Activated CD4-positive, CD25-positive, alpha-beta regulatory T cell treated with anti-CD3 and anti-CD28 coated beads, Interleukin-2, amount 50 U/mL, for 16 hours (primary cell): ENCODE measurements around the gene GATA1.

Experiments used
- DNase-seq: peaks from one replicate; pipeline ENCODE4 v3.0.0-alpha.2; 2020; ENCODE audit warnings: low read depth, low spot score

GATA1 gene

DNA sequence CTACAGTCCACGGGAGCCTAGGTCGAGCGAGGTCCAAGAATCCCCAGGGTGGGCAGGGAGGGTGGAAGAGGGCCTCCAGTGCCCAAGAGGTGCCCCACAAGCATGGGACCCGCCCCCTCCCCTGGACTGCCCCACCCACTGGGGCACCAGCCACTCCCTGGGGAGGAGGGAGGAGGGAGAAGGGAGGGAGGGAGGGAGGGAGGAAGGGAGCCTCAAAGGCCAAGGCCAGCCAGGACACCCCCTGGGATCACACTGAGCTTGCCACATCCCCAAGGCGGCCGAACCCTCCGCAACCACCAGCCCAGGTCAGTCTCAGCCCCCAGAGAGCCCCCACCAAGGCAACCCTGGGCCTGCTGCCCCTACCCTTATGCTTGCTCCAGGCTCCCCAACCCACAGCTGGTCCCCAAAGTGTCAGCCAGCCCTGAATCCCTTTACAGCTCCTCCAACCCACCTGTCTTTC is at the start of gene GATA1:
Gene GATA1 (plus strand): TSS at position 250 of the 460 bp plus-strand sequence. CDS start 4,520 bp downstream, outside the sequence.
- DNase-seq, result no peak

DNA sequence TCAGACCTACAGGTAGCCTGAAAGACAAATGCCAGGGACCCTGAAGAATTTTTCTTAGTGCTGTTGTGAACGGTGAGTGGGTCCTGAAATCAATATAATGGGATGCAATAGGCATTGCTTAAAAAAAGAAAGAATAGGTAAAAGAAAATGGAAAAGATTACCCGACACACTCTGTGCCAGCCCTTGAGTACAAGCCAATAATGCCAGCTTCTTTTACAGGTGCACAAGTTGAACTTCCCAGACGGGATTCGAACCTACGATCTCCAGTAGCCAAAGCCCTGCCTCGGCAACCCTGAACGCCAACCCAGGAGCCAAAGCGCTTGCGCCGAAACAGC is 49.5 kb upstream of the GATA1 start:
- no peak for DNase-seq

DNA sequence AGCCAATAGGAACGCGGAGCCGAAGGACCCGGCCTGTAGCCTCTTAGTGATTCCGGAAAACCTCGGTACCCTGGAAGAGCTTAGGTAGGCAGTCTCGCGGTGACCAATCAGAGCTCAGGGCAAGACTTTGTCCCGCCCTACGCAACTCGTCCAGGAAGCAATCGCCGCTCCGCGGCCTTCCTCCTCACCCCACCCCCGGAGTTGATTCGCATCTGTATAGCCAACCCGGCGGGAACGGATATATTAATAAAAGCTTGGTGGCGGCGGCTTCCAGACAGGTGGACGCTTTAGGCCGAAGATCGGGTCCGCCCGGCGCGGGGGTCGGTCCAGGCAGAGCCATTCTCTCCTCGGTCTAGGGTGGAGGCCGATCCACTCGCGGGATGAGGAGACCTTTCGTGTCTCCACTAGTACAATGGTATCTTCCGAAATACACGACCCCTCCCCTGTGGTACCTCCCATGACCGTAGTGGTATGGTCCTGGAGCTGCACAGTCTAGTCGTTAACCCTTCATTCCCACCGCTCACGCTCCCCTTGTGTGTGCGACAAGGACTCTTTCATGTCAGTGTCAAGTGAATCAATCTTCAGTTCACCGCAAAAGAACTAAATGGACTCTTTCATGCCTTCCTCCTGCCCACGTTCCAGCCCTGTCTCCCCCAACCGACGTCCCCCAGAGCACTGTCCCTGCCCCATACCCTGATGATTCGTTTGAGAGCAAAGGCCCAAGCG is 49.0 kb upstream of the GATA1 start:
- DNase-seq, result peak; percentile 64

DNA sequence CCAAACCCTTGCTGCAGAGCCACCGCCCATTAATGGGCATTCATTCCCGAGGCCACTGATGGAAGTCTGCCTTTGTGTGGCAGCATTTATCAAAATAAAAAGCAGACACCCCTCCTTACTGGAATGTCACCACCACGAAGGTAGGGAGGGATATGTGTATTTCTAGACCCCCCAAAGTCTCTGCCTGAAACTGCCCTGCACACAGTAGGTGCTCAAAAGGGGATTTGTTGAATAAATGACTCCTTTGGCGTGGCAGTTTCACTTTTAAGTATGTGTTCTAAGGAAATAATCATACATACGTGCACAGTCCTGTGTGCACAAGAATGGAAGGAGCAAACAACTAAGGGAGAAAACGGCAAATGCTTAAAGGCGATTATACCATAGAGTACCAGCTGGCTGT is 48.5 kb upstream of the GATA1 start:
- no peak for DNase-seq

DNA sequence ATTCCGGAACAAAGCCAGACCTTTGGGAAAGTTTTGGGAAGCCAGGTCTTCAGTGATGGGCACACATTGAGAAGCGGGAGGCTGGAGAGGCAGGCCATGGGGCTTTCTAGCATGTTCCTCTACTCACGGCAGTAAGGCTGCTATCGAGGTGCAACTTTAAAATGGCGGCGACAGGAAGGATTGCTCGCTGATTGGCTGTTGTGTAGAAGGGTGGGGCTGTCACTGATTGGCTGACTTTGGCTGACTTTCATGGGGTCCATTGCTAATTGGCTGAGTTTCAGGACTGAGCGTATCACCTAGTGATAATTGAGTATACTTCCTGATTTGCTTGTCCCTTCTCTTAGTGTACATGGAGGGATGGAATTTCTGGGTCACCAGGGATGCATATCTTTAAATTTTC is 44.6 kb upstream of the GATA1 start:
- DNase-seq, result no peak

DNA sequence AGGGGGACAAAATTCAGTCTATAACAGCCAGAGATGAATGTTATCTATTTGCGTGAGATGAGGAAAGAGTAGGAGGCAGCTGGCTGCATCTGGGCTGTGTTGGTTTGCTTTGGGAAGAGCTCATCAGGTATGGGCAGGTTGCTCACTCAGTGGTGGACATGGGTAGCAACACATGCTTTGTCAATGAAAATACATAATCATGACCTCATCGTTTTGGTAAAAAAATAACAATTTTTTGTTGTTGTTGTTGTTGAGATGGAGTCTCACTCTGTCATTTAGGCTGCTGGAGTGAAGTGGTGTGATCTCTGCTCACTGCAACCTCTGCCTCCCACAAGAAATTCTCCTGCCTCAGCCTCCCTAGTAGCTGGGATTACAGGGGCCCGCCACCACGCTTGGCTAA is 41.2 kb upstream of the GATA1 start:
- no peak for DNase-seq

DNA sequence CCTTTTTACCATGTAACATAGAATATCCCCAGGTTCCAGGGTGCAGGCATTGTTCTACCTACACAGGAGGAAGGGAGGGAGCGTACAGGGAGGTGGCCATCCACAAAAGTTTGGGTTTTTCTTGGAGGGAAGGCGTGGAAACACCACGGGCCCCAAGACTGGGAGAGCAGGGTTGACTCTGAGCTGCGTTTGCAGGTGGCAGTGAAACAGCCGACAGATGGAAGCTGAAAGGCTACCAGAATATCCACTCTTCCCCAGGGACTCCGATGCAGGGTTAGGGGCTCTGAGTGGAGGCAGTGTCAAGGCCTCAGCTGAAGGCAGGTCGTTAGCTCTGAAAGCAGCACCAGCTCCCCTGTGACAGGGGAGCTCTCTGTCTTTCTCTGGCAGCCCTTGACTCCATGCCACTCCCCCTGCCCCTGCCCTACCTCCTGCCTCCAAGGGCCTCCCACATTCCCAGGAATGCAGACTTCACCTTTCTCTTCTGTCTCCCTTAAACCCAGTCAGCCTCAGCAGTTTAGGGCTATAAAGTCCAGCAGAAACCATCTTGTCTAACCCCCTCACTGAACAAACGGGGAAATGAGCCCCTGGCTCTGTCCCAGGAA is 38.9 kb upstream of the GATA1 start:
- DNase-seq, result no peak

DNA sequence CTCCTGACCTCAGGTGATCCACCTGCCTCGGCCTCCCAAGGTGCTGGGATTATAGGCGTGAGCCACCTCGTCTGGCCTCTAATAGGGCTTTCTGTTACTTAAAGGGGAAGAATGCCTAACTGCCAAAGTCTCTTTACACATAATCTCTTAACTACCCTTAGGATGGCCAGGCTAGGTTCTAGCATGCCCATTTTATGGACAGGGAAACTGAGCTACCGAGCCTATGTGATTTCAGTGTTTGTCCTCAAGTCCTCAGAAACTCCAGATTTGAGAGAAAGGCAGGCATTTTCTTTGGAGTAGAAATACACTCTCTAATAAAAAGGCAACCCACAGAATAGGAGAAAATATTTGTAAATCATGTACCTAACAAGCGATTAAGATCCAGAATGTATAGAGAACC is 37.2 kb upstream of the GATA1 start:
- no peak for DNase-seq

DNA sequence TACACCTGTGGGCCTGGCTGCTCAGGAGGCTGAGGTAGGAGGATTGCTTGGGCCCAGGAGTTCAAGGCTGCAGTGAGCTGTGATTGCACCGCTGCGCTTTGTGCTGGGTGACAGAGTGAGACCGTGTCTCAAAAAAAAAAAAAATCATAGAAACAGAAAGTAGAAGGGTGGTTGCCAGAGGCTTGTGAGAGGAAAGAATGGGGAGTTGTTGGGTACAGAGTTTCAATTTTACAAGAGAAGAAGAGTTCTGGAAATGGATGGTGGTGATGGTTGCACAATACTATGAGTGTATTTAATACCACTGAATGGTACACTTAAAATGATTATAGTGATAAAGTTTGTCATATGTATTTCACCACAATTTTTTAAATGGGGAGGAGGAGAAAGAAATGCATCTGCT is 35.0 kb upstream of the GATA1 start:
- DNase-seq, result no peak

DNA sequence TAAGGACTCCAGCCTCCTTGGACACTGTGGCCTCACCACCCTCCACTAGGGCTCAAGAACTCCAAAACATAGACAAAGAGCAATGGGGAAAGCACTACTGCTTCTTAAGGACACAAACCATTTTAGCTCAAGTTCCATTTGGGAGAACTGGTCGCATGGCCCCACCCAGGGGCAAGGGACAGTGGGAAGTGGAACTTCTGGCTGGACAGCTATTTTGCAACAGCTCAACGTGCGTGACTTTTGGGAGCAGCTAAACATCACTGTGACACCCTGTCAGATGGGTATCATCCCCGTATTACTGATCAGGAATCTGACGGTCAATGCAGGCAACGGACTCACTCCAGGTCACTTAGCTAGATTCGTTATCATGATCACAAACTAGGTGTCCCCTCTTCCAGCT is 33.9 kb upstream of the GATA1 start:
- no peak for DNase-seq

DNA sequence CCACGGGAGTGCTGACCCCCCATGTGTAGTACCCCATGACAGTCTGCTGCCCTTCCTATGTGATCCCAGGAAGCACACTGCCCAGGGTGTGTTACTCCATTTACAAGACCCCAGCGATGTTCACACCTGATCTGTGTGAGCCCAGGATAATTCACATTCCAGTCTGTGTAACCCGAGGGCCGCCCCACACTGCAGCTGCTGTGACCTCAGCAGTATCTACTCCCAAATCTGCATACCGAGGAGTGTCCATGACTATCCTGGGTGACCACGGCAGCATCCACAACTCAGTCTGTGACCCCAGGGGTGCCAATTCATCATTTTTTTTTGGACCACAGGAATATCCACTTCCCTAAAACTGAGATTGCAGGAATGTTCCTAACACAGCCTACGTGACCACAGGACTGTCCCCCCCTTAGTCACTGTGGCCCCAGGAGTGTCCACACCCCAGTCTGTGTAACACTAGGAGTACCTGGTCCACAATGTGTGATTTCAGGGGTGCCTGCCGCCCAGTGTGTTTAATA is 32.6 kb upstream of the GATA1 start:
- no peak for DNase-seq

DNA sequence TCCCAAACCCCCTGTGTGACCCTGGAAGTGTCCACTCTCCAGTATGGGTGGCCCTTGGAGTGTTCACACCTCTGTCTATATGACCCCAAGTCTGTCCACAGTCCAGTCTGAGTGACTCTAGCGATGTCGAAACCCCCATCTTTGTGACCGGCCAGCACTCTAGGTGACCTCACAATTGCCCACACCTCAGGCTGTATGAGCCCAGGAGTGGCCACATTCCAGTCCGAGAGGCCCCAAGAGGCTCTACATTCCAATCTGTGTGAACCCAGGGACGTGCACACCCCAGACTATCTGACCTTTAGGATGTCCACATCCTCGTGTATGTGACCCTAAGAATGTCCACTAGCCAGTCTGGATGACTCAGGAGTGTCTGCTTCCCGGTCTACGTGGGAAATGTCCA is 32.2 kb upstream of the GATA1 start:
- no peak for DNase-seq

DNA sequence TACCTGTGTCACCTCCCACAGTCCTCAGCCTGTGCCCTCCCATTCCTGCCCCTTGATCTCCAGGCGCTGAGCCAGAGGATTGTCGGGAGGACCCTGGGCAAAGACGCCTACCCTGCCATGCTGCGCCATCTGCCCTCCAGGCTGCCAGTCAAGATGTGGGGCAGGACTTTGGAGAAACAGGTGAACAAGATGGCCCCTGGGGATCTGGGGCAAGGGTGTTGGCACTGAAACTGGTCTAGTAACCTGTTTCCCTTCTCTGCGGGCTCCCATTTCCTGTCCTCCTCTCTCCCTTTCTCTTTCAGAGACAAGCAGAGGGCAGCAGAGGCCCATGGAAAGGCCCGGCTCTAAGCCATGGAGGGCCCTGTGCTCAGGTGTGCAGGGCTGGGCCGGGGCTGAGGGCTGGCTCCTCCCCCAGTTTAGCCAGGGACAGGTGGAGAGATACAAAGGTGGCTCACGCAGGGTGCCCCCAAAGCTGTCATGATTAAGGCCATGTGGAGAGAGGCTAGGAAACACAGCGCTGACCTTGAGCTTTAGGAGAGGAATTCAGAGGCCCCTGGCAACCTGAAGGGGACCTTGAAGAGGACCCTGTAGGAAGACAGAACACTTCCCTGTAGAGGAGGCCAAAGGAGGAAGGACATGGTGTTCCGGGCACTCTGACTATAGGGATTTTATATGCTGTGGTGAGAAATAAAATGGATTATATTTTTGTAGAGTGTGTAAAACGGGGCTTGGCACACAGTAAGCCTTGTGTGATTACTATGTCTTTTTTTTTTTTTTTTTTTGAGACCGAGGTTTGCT is 24.5 kb upstream of the GATA1 start, which contains the start of gene GLOD5:
Gene GLOD5 (plus strand): TSS at position 74 of the 798 bp plus-strand sequence. CDS start 44 bp downstream, at position 118.
- DNase-seq, result no peak

DNA sequence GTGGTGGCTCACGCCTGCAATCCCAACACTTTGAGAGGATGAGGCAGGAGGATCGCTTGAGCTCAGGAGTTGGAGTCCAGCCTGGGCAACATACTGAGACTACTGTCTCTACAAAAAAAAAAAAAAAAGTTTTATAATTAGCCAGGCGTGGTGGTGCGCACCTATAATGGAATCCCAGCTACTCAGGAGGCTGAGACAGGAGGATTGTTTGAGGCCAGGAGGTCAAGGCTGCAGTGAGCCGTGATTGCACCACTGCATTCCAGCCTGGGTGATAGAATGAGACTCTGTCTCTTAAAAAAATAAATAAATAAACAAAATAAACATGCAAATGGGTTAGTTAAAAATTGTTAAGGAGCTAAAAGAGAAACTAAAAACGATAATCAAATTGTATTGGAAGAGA is 17.2 kb upstream of the GATA1 start:
- DNase-seq, result no peak

DNA sequence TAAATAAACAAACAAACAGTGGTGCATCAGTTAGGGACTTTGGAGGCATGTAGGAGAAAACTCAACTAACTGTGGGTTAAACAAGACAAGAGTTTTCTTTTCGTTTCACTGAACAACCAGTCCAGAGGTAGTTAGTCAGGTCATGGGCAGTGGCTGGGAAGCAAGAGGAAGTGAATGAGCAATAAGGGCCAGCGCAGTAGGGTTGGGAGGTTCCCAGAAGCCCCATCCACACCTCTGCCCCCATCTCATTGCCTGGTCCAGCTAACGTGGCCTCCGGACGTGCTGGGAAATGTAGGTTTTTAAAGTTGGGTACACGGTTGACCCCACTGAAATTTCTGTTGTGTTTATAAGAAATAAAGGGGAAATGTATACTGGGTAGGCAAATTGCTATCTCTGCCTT is 16.1 kb upstream of the GATA1 start:
- no peak for DNase-seq

DNA sequence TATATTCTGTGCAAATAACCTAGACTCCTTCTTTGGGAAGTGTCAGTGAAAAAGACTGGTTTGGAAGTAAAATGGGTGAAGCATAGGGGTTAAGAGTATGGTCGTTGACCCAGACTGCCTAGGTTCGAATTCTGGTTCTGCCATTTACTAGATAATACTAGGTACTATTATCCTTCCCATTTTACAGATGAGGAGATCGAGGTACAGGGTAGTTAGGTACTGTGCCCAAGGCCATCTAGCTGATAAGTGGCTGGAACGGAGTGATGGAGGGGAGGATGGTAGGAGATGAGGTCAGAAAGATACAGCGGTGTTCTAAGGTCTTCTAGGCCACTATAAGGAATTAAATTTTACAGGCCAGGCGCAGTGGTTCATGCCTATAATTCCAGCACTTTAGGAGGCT is 13.8 kb upstream of the GATA1 start:
- DNase-seq, result no peak

DNA sequence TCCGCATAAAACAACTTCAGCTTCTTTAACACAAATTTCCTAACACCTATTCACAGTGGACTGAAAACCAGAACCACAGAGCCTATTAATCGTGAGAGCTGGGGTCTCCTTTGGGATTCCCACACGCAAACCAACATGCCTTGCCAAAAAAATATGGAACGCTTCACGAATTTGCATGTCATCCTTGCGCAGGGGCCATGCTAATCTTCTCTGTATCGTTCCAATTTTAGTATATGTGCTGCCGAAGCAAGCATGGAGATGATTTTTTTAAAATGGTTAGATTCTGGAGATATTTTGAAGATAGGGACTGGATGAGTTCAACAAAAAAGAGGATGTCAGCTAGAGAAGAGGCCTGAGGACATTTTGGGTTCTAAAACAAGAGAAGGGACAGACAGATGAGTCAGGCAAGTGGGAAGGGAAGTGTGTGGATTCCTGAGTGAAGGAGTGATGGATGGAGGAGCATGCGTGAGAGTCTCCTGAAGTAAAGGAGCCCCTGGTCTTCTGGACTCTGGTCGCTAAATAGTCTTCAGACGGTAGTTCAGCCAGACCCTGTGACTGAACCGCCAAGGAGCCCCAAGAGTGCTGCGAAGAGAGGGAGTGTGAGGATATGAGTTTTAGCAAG is 9.5 kb upstream of the GATA1 start:
- DNase-seq, result no peak

DNA sequence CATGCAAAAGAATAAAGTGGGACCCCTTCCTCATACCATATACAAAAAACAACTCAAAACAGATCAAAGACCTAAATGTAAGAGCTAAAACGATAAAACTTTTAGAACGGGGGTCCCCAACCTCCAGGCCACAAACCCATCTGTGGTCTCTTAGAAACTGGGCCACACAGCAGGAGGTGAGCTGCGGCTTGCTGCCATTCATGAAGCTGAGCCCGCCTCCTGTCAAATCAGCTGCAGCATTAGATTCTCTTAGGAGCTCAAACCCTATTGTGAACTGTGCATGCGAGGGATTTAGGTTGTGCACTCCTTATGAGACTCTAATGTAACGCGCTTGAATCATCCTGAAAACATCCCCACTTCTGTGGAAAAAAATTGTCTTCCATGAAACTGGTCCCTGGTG is 7.0 kb upstream of the GATA1 start:
- no peak for DNase-seq

DNA sequence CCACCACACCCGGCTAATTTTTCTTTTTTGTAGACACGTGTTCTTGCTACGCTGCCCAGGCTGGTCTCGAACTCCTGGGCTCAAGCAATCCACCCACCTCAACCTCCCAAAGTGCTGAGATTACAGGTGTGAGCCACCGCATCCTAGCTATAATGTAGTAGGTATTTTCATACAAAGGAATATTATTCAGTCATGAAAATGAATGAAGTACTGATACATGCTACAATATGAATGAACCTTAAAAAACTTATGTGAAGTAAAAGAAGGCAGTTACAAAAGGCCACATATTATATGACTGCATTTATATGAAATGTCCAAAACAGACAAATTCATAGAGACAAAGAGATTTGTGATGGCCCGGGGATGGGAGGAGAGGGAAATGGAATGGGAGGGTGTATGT is 4.7 kb upstream of the GATA1 start:
- no peak for DNase-seq

DNA sequence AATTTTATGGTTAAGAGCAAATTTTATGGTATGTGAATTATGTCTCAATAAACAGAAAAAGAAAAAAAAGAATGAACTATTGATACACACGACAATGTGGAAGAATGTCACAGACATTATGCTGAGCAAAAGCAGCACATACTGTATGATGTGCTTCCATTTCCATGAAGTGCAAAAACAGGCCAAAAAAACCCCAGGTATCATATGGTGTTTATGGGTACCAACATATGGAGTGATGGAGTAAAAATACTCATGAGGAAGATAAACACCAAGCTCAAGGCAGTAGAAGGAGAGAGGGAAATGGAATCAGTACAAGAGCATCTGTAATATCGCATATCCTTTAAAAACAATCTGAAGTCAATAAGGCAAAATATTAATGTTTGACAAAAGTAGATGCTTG is 4.2 kb upstream of the GATA1 start:
- DNase-seq, result no peak

DNA sequence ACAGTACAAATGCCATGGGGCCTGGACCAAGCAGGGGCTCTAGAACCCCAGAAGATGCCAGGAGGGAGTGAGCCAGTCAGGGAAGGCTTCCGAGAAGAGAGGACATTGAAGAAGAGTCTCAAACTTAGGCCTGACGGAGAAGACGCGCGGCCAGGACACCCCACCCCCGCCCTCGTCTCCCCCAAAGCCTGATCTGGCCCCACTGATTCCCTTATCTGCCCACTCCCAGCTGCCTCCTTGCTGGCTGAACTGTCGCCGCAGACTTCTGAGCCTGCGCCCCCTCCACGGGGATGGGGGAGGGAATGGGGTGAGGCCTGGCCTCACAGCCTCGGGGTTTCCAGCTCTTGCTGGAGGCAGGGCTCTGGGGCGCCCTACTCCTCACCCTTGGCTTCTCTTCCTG is 3.6 kb upstream of the GATA1 start:
- no peak for DNase-seq

DNA sequence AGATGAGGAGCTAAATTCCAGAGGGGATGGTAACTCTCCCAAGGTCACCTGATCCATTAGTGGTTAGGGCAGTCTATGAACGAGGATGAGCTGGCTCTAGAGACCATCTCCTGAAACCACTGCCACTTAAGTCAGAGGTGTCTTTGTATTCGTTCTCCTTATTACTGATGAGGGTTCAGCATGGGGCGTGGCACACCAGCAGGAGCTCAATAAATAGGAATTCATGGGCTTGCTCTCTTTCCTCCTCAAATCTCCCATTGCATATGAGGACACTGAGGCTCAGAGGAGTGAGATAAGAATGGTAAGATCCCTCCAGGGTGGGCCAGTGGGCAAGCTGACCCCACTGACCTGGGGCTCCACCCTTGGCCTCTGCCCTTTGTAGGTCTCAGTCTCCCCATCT is 1.7 kb upstream of the GATA1 start:
- no peak for DNase-seq
